Measurements from ENCODE around the gene PLG.

Gene PLG

GRCh38 chr6:160788806-160789205 lies 86.8 kb downstream of the PLG start:
- H3K4me3 ChIP-seq (ENCODE audit: control insufficient read depth, low read depth, low read length), result no peak overlapping the region
- TF ChIP-seq, protein P1, sequence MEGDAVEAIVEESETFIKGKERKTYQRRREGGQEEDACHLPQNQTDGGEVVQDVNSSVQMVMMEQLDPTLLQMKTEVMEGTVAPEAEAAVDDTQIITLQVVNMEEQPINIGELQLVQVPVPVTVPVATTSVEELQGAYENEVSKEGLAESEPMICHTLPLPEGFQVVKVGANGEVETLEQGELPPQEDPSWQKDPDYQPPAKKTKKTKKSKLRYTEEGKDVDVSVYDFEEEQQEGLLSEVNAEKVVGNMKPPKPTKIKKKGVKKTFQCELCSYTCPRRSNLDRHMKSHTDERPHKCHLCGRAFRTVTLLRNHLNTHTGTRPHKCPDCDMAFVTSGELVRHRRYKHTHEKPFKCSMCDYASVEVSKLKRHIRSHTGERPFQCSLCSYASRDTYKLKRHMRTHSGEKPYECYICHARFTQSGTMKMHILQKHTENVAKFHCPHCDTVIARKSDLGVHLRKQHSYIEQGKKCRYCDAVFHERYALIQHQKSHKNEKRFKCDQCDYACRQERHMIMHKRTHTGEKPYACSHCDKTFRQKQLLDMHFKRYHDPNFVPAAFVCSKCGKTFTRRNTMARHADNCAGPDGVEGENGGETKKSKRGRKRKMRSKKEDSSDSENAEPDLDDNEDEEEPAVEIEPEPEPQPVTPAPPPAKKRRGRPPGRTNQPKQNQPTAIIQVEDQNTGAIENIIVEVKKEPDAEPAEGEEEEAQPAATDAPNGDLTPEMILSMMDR (conservative IDR thresholded peaks at IDR 0.05; ENCODE audit: control insufficient read depth, insufficient read depth, low read depth, low read length), result no peak
- no peak for DNase-seq (ENCODE audit: low read depth)

GRCh38 chr6:160789263-160790027 lies 87.4 kb downstream of the PLG start:
- TF ChIP-seq, protein P1 (conservative IDR thresholded peaks at IDR 0.05; ENCODE audit: control insufficient read depth, insufficient read depth, low read depth, low read length), result no peak
- no peak for DNase-seq (ENCODE audit: low read depth)
- H3K4me3 ChIP-seq (ENCODE audit: control insufficient read depth, low read depth, low read length), result no peak overlapping the region

DNA sequence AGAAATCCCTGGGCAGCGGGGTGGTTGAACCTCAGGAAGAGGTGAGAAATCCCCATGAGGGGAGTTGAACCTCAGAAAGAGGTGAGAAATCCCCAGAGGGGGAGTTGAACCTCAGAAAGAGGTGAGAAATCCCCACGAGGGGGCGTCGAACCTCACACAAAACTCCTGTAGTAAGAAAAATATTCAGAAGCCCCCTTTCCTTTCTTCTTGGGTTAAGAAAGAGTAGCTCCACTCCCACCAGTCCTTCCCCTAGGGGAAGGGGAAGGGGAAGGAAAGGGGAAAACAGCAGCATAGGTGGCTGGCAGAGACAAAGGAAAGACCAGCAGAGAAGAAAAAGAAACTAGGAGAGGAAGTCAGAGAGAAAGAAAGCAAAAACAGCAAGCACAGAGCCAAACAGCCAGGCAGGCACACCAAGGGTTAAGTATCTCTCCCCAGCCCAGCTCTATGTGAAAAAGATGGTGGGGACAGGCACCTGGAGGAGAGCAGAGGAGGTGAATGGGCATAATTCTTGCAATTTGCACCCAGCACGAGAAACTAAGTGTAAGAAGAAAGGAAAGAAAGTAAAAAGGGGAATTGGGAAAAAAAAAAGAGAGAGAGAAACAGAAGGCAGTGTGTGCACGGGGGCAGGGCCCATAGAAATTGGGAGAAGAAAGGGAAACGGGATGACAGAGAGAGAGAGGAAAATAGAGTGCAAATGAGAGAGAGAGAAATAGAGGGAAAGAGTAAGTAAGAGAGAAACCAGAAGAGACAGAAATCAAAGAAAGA lies 88.2 kb downstream of the PLG start:
- H3K4me3 ChIP-seq (ENCODE audit: control insufficient read depth, low read depth, low read length), result no peak overlapping the region

GRCh38 chr6:160791459-160791858 lies 89.4 kb downstream of the PLG start:
- no peak overlapping the region for H3K4me3 ChIP-seq (ENCODE audit: control insufficient read depth, low read depth, low read length)
- DNase-seq (ENCODE audit: low read depth), result no peak
- TF ChIP-seq, protein P1 (conservative IDR thresholded peaks at IDR 0.05; ENCODE audit: control insufficient read depth, insufficient read depth, low read depth, low read length), result no peak

More for the DNA sequence above, 88.2 kb downstream of the PLG start:
- peak; percentile 7 for DNase-seq (ENCODE audit: low read depth)
- TF ChIP-seq, protein P1 (conservative IDR thresholded peaks at IDR 0.05; ENCODE audit: control insufficient read depth, insufficient read depth, low read depth, low read length), result peak; percentile 7

DNA sequence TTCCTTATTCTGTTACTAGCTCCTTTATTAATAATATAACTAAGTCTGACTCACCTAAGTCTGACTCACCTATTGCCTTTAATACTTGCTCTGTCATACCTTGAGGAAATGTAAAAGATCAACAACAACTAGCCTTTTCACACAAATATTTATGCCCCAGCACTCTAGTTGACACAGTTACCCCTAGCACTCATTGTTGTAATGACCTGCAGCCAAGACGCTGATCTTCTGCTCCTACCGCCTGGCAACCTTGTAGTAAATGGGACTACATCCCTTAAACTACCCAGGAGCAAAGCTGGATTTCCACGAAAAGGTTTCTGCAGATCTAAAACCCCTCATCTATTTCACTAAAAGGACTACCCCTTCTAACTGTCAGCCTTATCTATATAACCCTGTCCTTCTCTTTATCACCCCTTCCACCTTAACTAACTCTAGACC lies 90.0 kb downstream of the PLG start:
- TF ChIP-seq, protein P1 (conservative IDR thresholded peaks at IDR 0.05; ENCODE audit: control insufficient read depth, insufficient read depth, low read depth, low read length), result no peak
- H3K4me3 ChIP-seq (ENCODE audit: control insufficient read depth, low read depth, low read length), result no peak overlapping the region
- peak; percentile 5 for DNase-seq (ENCODE audit: low read depth)

GRCh38 chr6:160792708-160793107 lies 90.7 kb downstream of the PLG start:
- no peak for DNase-seq (ENCODE audit: low read depth)
- TF ChIP-seq, protein P1 (conservative IDR thresholded peaks at IDR 0.05; ENCODE audit: control insufficient read depth, insufficient read depth, low read depth, low read length), result no peak

More at GRCh38 chr6:160792708-160793107, 90.7 kb downstream of the PLG start:
- no peak overlapping the region for H3K4me3 ChIP-seq (ENCODE audit: control insufficient read depth, low read depth, low read length)
